ENCODE data around the gene FLT4. TPM values are rescaled to one million over a fixed set of nuclear protein-coding genes. Genes with fewer than 3 reads are reported as not detected.

Gene FLT4
- 13.8 and 17.3 TPM in 2 replicates for total RNA-seq (2014; rRNA removed; shearing (Covaris generic))
- polyA plus RNA-seq (2016; fragmentation: Nextera tagmentation; extraction: Ambion mirVana): 2.6 and 3.4 TPM in 2 replicates
- long read RNA-seq, partial matches to known transcripts: 1 of 3 reads
- long read RNA-seq, other reads (novel, unspliced or antisense): 2 of 3 reads

GRCh38 chr5:180649297-180650039 lies at the start of gene FLT4:
Gene FLT4, minus strand, starts transcription at chr5:180649600. Its CDS starts 55 bp downstream, at chr5:180649545.
- Histone ChIP-seq H3K27me3 (ENCODE audit: insufficient read depth) (peaks cover 49% of the 10 kb centered on the region), H3F3A (replicated peaks; ENCODE audit: low read depth) (no peaks in the 10 kb centered on the region), H3K79me2 (replicated peaks; ENCODE audit: insufficient read depth) (no peaks in the 10 kb centered on the region), H3K9me2 (ENCODE audit: insufficient read depth) (no peaks in the 10 kb centered on the region), H3K4me2 (peak within 1 kb of the TSS; percentile 96), H4K20me1 (replicated peaks; ENCODE audit: insufficient read depth) (no peaks in the 10 kb centered on the region; the same call in 1 of the 2 replicates), H3K27ac (ENCODE audit: low read depth) (no peak within 1 kb of the TSS), H3K4me1 (ENCODE audit: insufficient read depth) (no peaks in the 10 kb centered on the region; the same call in 1 of the 2 replicates), H2AFZ (peak within 1 kb of the TSS; percentile 98), H3K36me3 (ENCODE audit: insufficient read depth) (no peaks in the 10 kb centered on the region), H3K4me3 (peak within 1 kb of the TSS; percentile 69)
- peaks cover 49% of the 10 kb centered on the region for H3K27me3 Mint-ChIP-seq (ENCODE audit: insufficient read depth, low read depth, poor library complexity)
- DNase-seq (ENCODE audit: low spot score) (peak; percentile 56), ATAC-seq (peak; percentile 20; the same call in 2 of the 3 replicates)
- peak within 1 kb of the TSS; percentile 72 for H3K4me3 Mint-ChIP-seq
- no peaks in the 10 kb centered on the region; the same call in 2 of the 3 replicates for H3K36me3 Mint-ChIP-seq (ENCODE audit: low read depth)
- TF ChIP-seq EZH2 (IDR thresholded peaks at IDR 0.05; ENCODE audit: low read depth, unreplicated experiment): peak; percentile 84
- TF ChIP-seq, protein P1, sequence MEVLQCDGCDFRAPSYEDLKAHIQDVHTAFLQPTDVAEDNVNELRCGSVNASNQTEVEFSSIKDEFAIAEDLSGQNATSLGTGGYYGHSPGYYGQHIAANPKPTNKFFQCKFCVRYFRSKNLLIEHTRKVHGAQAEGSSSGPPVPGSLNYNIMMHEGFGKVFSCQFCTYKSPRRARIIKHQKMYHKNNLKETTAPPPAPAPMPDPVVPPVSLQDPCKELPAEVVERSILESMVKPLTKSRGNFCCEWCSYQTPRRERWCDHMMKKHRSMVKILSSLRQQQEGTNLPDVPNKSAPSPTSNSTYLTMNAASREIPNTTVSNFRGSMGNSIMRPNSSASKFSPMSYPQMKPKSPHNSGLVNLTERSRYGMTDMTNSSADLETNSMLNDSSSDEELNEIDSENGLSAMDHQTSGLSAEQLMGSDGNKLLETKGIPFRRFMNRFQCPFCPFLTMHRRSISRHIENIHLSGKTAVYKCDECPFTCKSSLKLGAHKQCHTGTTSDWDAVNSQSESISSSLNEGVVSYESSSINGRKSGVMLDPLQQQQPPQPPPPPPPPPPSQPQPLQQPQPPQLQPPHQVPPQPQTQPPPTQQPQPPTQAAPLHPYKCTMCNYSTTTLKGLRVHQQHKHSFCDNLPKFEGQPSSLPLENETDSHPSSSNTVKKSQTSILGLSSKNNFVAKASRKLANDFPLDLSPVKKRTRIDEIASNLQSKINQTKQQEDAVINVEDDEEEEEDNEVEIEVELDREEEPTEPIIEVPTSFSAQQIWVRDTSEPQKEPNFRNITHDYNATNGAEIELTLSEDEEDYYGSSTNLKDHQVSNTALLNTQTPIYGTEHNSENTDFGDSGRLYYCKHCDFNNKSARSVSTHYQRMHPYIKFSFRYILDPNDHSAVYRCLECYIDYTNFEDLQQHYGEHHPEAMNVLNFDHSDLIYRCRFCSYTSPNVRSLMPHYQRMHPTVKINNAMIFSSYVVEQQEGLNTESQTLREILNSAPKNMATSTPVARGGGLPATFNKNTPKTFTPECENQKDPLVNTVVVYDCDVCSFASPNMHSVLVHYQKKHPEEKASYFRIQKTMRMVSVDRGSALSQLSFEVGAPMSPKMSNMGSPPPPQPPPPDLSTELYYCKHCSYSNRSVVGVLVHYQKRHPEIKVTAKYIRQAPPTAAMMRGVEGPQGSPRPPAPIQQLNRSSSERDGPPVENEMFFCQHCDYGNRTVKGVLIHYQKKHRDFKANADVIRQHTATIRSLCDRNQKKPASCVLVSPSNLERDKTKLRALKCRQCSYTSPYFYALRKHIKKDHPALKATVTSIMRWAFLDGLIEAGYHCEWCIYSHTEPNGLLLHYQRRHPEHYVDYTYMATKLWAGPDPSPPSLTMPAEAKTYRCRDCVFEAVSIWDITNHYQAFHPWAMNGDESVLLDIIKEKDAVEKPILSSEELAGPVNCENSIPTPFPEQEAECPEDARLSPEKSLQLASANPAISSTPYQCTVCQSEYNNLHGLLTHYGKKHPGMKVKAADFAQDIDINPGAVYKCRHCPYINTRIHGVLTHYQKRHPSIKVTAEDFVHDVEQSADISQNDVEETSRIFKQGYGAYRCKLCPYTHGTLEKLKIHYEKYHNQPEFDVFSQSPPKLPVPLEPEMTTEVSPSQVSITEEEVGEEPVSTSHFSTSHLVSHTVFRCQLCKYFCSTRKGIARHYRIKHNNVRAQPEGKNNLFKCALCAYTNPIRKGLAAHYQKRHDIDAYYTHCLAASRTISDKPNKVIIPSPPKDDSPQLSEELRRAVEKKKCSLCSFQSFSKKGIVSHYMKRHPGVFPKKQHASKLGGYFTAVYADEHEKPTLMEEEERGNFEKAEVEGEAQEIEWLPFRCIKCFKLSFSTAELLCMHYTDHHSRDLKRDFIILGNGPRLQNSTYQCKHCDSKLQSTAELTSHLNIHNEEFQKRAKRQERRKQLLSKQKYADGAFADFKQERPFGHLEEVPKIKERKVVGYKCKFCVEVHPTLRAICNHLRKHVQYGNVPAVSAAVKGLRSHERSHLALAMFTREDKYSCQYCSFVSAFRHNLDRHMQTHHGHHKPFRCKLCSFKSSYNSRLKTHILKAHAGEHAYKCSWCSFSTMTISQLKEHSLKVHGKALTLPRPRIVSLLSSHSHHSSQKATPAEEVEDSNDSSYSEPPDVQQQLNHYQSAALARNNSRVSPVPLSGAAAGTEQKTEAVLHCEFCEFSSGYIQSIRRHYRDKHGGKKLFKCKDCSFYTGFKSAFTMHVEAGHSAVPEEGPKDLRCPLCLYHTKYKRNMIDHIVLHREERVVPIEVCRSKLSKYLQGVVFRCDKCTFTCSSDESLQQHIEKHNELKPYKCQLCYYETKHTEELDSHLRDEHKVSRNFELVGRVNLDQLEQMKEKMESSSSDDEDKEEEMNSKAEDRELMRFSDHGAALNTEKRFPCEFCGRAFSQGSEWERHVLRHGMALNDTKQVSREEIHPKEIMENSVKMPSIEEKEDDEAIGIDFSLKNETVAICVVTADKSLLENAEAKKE (CRISPR knock-in tag; IDR thresholded peaks at IDR 0.05): no peak
- no peak for TF ChIP-seq REST (IDR thresholded peaks at IDR 0.05; ENCODE audit: unreplicated experiment)
- no peak for TF ChIP-seq CREB1 (CRISPR knock-in tag; IDR thresholded peaks at IDR 0.05; ENCODE audit: low read depth)
- H3K27ac Mint-ChIP-seq: no peak within 1 kb of the TSS
- peaks cover 16% of the 10 kb centered on the region for H3K4me1 Mint-ChIP-seq
- no peaks in the 10 kb centered on the region for H3K9me3 Mint-ChIP-seq
